ENCODE measurements around the gene HOXD3. TPM values are rescaled to one million over a fixed set of nuclear protein-coding genes. Genes with fewer than 3 reads are reported as not detected.

Gene HOXD3
- total RNA-seq, 4 donors from 2014 or later: 2.0 to 9.1 (median 8.3) TPM

GRCh38 chr2:176160251-176160985 lies 3.3 kb downstream of the HOXD3 start:
- H3K36me3 ChIP-seq: no peaks in the 10 kb centered on the region
- no peak overlapping the region for H3K27ac ChIP-seq
- peak overlapping the region in 2 of 4 donors; percentile 9 to 16 for H3K4me3 ChIP-seq
- DNase-seq: peak in 1 of 3 donors; percentile 42
- H3K9me3 ChIP-seq: no peaks in the 10 kb centered on the region
- no peaks in the 10 kb centered on the region for H3K27me3 ChIP-seq
- no peak for TF ChIP-seq CTCF (IDR thresholded peaks at IDR 0.05)
- no peak for TF ChIP-seq POLR2A (IDR thresholded peaks at IDR 0.05)
- peaks cover 0 to 29% (median 0%) of the 10 kb centered on the region in 4 donors for H3K4me1 ChIP-seq

- Histone ChIP-seq H3K36me3 (no peaks in the 10 kb centered on the region), H3K4me3 (peak overlapping the region in 1 of 4 donors; percentile 9), H3K9me3 (no peaks in the 10 kb centered on the region), H3K4me1 (peaks cover 0 to 29% (median 0%) of the 10 kb centered on the region in 4 donors), H3K27ac (no peak overlapping the region), H3K27me3 (no peaks in the 10 kb centered on the region)
- DNase-seq: peak in 1 of 3 donors; percentile 34
- no peak for TF ChIP-seq CTCF (IDR thresholded peaks at IDR 0.05)
- TF ChIP-seq POLR2A (IDR thresholded peaks at IDR 0.05): no peak
Observed at GRCh38 chr2:176160986-176161824, 4.1 kb downstream of the HOXD3 start.

DNA sequence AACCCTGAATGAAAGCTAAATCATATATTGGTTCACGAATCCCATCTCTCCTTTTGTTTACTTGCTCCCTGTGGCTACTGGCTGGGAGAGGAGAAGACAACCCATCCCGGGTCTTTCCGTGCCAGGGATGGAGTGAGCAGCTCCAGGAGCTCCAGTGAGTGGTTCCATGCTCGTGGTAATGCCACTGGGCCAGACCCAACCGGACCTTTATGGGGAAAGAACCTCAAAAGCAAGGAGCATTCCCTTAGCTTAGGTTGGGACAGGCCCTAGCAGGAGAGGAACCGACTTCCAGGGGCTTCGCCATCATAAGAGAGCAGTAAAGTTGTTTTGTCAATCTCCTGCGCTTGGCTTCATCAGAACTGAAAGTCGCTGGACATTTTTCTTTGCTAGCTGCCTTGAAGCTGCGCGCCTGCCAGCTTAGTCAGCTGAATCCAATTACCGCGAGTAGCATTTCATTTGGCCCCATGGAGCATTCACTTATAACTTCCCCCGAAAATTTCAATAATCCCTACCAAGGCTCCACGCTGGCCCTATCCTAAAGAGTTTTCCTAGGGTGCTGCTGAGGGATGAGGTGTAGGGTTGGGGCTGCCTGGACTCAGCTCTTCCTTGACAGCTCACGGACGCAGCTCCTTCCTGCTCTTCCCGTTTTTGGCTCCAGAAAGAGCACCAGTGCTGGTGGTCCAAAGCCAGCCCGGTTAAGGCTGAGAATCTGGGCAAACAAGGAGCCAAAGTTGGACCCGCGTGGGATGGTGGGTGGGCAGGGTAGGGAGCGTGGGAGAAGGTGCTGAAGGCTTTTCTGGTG lies 4.9 kb downstream of the HOXD3 start:
- Histone ChIP-seq H3K27me3 (no peaks in the 10 kb centered on the region), H3K4me1 (peaks cover 0 to 29% (median 0%) of the 10 kb centered on the region in 4 donors), H3K9me3 (no peaks in the 10 kb centered on the region), H3K4me3 (peak overlapping the region in 1 of 4 donors; percentile 6), H3K27ac (no peak overlapping the region), H3K36me3 (no peaks in the 10 kb centered on the region)
- TF ChIP-seq CTCF (IDR thresholded peaks at IDR 0.05): no peak
- no peak for TF ChIP-seq POLR2A (IDR thresholded peaks at IDR 0.05)
- DNase-seq: no peak

DNA sequence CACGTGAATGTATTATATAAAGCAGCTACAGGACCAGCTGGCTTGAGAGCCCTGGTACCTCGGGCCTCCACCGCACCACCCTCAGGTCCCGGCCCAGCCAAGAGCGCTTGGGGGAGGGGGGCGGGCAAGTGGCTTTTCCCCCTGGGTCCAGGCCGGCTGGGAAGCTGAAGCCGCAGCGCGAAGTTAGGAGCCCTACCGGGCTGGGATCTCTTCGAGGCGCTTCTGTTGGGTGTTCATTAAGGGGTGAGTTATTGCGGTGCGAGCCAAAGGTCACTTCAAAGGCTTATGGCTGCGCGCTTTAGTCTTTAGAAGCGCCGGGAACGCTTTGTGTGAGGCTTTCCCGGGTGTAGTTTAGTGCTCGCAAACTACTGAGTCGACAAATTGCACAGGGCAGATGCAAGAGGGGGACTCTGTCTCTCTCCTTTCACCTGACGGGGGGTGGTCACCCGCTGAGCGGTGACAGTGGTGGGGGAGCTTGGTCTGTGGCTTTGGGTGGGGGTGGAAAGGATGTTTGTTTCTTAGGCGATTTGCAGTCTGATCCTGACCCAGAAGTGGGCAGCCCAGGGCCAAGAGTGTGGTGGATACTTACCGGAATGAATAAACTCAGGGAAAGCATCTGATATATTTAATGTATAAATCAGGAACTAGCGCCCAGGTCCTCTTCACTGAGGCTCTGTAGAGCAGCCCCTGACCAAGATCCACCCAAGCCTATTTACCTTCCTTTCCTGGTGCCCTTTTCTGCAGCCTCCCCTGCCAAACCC lies 6.0 kb downstream of the HOXD3 start:
- H3K4me3 ChIP-seq: peak overlapping the region in 1 of 4 donors; percentile 30
- peaks cover 0 to 27% (median 0%) of the 10 kb centered on the region in 4 donors for H3K4me1 ChIP-seq
- H3K27me3 ChIP-seq: no peaks in the 10 kb centered on the region
- no peaks in the 10 kb centered on the region for H3K36me3 ChIP-seq
- TF ChIP-seq CTCF (IDR thresholded peaks at IDR 0.05): no peak
- TF ChIP-seq POLR2A (IDR thresholded peaks at IDR 0.05): no peak
- peak in 2 of 3 donors; percentile 61 to 74 for DNase-seq
- H3K27ac ChIP-seq: no peak overlapping the region
- H3K9me3 ChIP-seq: no peaks in the 10 kb centered on the region

DNA sequence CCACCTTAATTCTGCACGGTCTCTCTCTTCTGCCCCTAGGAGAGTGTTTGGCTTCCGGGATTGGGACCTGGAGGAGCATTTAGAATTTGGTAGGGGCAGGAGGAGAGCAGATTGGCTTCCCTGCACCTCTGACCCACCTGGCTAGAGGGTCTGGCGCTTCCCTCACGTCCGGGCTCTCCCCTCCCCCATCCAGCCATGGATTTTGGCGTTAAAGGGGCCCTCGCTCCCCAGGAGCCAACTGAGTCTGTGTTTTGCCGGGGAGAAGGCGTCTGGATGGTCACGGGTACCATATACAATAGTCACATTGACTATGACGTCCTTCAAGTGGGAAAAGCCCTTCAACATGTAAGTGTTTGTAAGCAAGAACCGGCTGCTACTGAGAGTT lies 6.6 kb downstream of the HOXD3 start:
- Histone ChIP-seq H3K27me3 (no peaks in the 10 kb centered on the region), H3K4me3 (no peak overlapping the region), H3K4me1 (peaks cover 0 to 21% (median 0%) of the 10 kb centered on the region in 4 donors), H3K27ac (no peak overlapping the region), H3K9me3 (no peaks in the 10 kb centered on the region), H3K36me3 (no peaks in the 10 kb centered on the region)
- TF ChIP-seq CTCF (IDR thresholded peaks at IDR 0.05) (no peak), POLR2A (IDR thresholded peaks at IDR 0.05) (no peak)
- no peak for DNase-seq

Measured in Peyer's patch (tissue), 4 donors.